Thymus (tissue), 11 donors: Measurements from ENCODE around the gene CROCC2. TPM values are rescaled to one million over a fixed set of nuclear protein-coding genes. Genes with fewer than 3 reads are reported as not detected.

Source experiments
- DNase-seq, 9 donors: peaks; one replicate each; pipeline ENCODE4 v3.0.0-alpha.2; 2013; ENCODE audit warnings: low spot score in 9 of 9, low read depth in 6 of 9, missing footprints in 1 of 9
- H3K27ac ChIP-seq, 2 donors: one replicate each; pipeline ENCODE4 v1.5.1; 2013; ENCODE audit warnings: control low read depth in 1 of 2, low read depth in 1 of 2, low read length in 1 of 2, mild to moderate bottlenecking in 1 of 2, moderate library complexity in 1 of 2
- H3K27me3 ChIP-seq, 2 donors: one replicate each; pipeline ENCODE4 v1.5.1; 2013; ENCODE audit warnings: low read length in 1 of 2; ENCODE audit not compliant: control insufficient read depth in 2 of 2, insufficient read depth in 1 of 2
- H3K36me3 ChIP-seq, 2 donors: one replicate each; pipeline ENCODE4 v1.5.1; 2013; ENCODE audit warnings: low read length in 1 of 2, mild to moderate bottlenecking in 1 of 2, moderate library complexity in 1 of 2; ENCODE audit not compliant: control insufficient read depth in 2 of 2, insufficient read depth in 2 of 2
- H3K4me1 ChIP-seq, 2 donors: one replicate each; pipeline ENCODE4 v1.5.1; 2013; ENCODE audit warnings: low read length in 2 of 2; ENCODE audit not compliant: control insufficient read depth in 2 of 2, insufficient read depth in 2 of 2
- H3K4me3 ChIP-seq, 2 donors: one replicate each; pipeline ENCODE4 v1.5.1; 2013; ENCODE audit warnings: low read length in 2 of 2, control low read depth in 1 of 2, mild to moderate bottlenecking in 1 of 2
- H3K9me3 ChIP-seq, 2 donors: one replicate each; pipeline ENCODE4 v1.5.1; 2013; ENCODE audit warnings: low read length in 1 of 2, mild to moderate bottlenecking in 1 of 2; ENCODE audit not compliant: control insufficient read depth in 2 of 2, insufficient read depth in 1 of 2
- WGBS: extraction: QIAGEN DNeasy Blood & Tissue Kit; methylation state at CpG from one replicate; pipeline ENCODE4 v1.1.7; 2013; 5-methylcytosine and 5-hydroxymethylcytosine counted together
- polyA plus RNA-seq: library from polyadenylated mRNA; stranded (reverse); fragments of 200-250 nt; gene quantifications from one replicate; pipeline ENCODE4 v1.2.3, GENCODE V29; 2013
- total RNA-seq: library from RNA; stranded (reverse); fragments of 120-200 nt; gene quantifications from one replicate; pipeline ENCODE4 v1.2.4, GENCODE V29; 2013
- donor health status: healthy.

The CROCC2 gene
- total and polyA plus RNA-seq, 2 donors: 0.02 TPM; not detected in 1

GRCh38 chr2:241019441-241020139, 113.5 kb downstream of the CROCC2 start:
- H3K4me1 ChIP-seq: peaks cover 0 to 9% of the 10 kb centered on the region in 2 donors
- no peaks in the 10 kb centered on the region for H3K36me3 ChIP-seq
- no peaks in the 10 kb centered on the region for H3K27me3 ChIP-seq
- WGBS: 98% methylated on average over 20 of the region's 20 CpGs
- H3K4me3 ChIP-seq: no peak overlapping the region
- peaks cover 0 to 18% of the 10 kb centered on the region in 2 donors for H3K9me3 ChIP-seq
- no peak overlapping the region for H3K27ac ChIP-seq
- no peak for DNase-seq

DNA sequence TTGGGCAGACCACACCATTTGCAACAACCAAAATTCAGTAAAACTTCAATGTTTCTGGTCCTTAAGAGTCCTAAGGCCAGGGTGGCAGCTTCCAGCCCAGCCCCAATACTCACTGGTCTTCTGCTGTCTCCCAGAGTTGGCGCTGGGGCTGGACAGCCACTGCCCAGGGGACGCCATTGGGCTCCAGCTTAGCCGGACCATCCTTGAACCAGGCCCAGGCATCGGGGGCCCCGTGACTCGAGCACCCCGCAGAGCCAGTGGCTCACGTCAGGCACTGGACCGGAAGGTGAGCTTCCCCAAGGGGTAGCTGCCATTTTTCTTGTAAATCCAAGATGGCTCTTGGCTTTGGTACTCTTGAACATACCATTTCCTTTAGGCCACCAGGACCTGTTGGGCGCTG, 114.1 kb downstream of the CROCC2 start:
- no peak for DNase-seq
- H3K36me3 ChIP-seq: no peaks in the 10 kb centered on the region
- H3K4me1 ChIP-seq: peaks cover 0 to 9% of the 10 kb centered on the region in 2 donors
- no peak overlapping the region for H3K4me3 ChIP-seq
- H3K27me3 ChIP-seq: no peaks in the 10 kb centered on the region
- H3K9me3 ChIP-seq: peaks cover 1 to 24% of the 10 kb centered on the region in 2 donors
- WGBS: 96% methylated on average over 10 of the region's 10 CpGs
- H3K27ac ChIP-seq: no peak overlapping the region

DNA sequence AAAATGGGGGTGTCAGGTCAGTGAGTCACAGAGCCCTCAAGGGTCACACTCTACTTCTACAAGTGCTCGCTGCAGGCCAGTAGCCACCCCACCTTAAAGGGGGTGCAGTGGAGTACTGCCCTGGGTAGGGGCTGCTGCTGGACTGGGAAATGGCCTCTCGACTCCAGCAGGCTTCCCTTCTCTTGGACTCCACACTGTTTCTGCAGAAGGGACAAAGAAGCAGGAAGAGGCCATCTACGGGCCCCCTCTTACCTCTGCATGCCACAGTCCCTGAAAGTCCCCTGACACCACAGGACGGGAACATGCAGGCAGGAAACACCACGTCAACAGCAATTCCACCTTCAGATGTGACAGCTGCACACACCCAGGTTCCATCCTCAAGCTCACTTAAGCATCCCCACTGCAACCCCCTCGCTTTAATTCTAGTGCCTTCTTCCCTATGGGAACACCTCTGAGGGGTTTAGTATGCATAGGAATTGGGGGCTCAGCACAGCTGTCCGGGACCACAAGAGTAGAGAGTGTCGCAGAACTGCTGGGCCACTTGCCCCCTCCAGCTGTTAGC, 114.6 kb downstream of the CROCC2 start:
- H3K4me3 ChIP-seq: no peak overlapping the region
- DNase-seq: no peak
- H3K9me3 ChIP-seq: peaks cover 2 to 25% of the 10 kb centered on the region in 2 donors
- no peak overlapping the region for H3K27ac ChIP-seq
- no peaks in the 10 kb centered on the region for H3K27me3 ChIP-seq
- peaks cover 0 to 9% of the 10 kb centered on the region in 2 donors for H3K4me1 ChIP-seq
- H3K36me3 ChIP-seq: no peaks in the 10 kb centered on the region
- 90% methylated on average over 8 of the region's 8 CpGs for WGBS

DNA sequence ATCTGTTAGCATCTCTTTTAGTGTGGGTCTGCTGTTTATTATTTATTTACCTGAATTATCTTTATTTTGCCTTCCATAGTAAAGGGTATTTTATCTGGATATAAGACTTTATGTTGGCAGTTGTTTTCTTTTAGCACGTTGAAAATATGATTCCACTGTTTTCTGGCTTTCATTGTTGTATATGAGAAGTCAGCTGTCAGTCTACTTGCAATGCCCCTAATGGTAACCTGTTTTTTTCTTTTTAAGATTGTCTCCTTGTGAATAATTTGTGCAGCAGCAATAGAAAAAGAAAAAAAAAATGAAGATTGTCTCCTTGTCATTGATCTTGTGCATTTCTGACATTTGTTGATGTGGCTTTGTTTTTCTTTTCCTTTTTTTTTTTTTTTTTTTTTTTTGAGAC, 119.5 kb downstream of the CROCC2 start:
- Histone ChIP-seq H3K9me3 (peaks cover 2 to 34% of the 10 kb centered on the region in 2 donors), H3K4me1 (peaks cover 0 to 7% of the 10 kb centered on the region in 2 donors), H3K27me3 (no peaks in the 10 kb centered on the region), H3K36me3 (no peaks in the 10 kb centered on the region), H3K4me3 (no peak overlapping the region), H3K27ac (no peak overlapping the region)
- WGBS: 78% methylated on average over 1 of the region's 1 CpG
- DNase-seq: peak in 1 of 9 donors; percentile 16

DNA sequence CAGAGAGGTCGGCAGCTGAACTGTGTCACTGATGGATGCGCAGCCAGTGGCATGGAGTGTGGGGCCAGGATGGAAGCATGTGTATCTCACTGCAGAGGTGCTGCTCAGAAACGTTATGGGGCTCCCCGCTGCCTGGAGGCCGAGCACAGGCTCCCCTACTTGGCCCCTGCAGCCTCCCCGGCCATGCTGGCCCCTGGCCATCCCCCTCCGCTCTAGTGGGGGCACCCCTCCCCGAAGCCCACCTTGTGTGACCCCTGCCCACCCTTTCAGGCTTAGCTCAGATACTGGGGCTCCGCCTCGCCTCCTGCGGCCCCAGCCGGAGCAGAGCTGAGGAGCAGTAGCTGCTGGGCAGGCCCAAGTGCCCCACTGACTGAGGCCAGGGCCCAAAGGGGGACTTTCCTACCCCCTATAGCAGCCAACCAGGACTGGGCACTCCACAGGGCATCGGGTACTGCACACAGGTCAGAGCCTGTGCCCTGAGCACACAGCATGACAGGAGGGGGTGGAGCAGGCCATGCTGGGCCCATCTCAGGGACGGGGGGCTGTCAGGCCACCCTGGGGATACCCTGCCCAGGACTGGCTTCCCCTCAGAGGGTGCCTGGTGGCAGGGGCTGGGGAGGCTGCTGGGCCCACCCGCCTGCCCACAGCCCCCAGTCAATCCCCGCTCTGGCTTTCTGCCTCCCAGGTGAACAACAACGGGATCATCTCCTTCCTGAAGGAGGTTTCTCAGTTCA, 123.6 kb downstream of the CROCC2 start:
- WGBS: 93% methylated on average over 17 of the region's 17 CpGs

GRCh38 chr2:241030333-241030680, 124.2 kb downstream of the CROCC2 start:
- 97% methylated on average over 15 of the region's 15 CpGs for WGBS
- Histone ChIP-seq H3K36me3 (no peaks in the 10 kb centered on the region), H3K4me3 (no peak overlapping the region), H3K9me3 (peaks cover 0 to 21% of the 10 kb centered on the region in 2 donors), H3K27ac (no peak overlapping the region), H3K4me1 (peaks cover 15 to 29% of the 10 kb centered on the region in 2 donors), H3K27me3 (peaks cover 0 to 10% of the 10 kb centered on the region in 2 donors)
- DNase-seq: no peak

More for the DNA sequence above, 123.6 kb downstream of the CROCC2 start:
- DNase-seq: no peak
- H3K4me1 ChIP-seq: peaks cover 12 to 24% of the 10 kb centered on the region in 2 donors
- H3K4me3 ChIP-seq: no peak overlapping the region
- H3K27me3 ChIP-seq: peaks cover 0 to 5% of the 10 kb centered on the region in 2 donors
- H3K36me3 ChIP-seq: no peaks in the 10 kb centered on the region
- peaks cover 2 to 27% of the 10 kb centered on the region in 2 donors for H3K9me3 ChIP-seq
- H3K27ac ChIP-seq: no peak overlapping the region

- WGBS: 98% methylated on average over 7 of the region's 7 CpGs
- H3K9me3 ChIP-seq: peaks cover 0 to 20% of the 10 kb centered on the region in 2 donors
- DNase-seq: no peak
- peaks cover 0 to 11% of the 10 kb centered on the region in 2 donors for H3K27me3 ChIP-seq
- no peak overlapping the region for H3K27ac ChIP-seq
- H3K4me1 ChIP-seq: peaks cover 16 to 31% of the 10 kb centered on the region in 2 donors
- H3K4me3 ChIP-seq: no peak overlapping the region
- no peaks in the 10 kb centered on the region for H3K36me3 ChIP-seq
Measured at GRCh38 chr2:241030883-241031282, 124.7 kb downstream of the CROCC2 start.

- peaks cover 0 to 16% of the 10 kb centered on the region in 2 donors for H3K9me3 ChIP-seq
- H3K27ac ChIP-seq: no peak overlapping the region
- H3K4me3 ChIP-seq: no peak overlapping the region
- 96% methylated on average over 20 of the region's 20 CpGs for WGBS
- no peak for DNase-seq
- no peaks in the 10 kb centered on the region for H3K36me3 ChIP-seq
- peaks cover 19 to 37% of the 10 kb centered on the region in 2 donors for H3K4me1 ChIP-seq
- H3K27me3 ChIP-seq: peaks cover 0 to 18% of the 10 kb centered on the region in 2 donors
Measured at GRCh38 chr2:241031436-241032165, 125.5 kb downstream of the CROCC2 start.
